GM12878 (cell line): ENCODE data around the gene KLK3. TPM values are rescaled to one million over a fixed set of nuclear protein-coding genes. Genes with fewer than 3 reads are reported as not detected.

Experiments
- ATAC-seq: fragments of 200-7000 bp; cut with Tn5 transposase; 3 replicates; pipeline ENCODE4 v1.9.1; 2020; ENCODE audit warnings: mild to moderate bottlenecking, moderate library complexity
- BruUV-seq: library from RNA; stranded (reverse); fragments of 400-500 nt; replicated peaks from 2 replicates; lab custom pipeline; 2021; lab: Mats Ljungman, UMichigan
- CTCF ChIA-PET: fragments of 300-600 bp; sonication (Branson Sonifier 250); formaldehyde crosslinking; extraction: SDS; loops from one replicate; lab custom pipeline; 2021; ENCODE audit warnings: inconsistent platforms; lab: Yijun Ruan, JAX
- POLR2A ChIA-PET: fragments of 350-600 bp; formaldehyde crosslinking; extraction: SDS; loops from one replicate; lab custom pipeline; 2021; ENCODE audit warnings: inconsistent platforms; lab: Charles Lee
- RAD21 ChIA-PET: fragments of 300-600 bp; sonication (Branson Sonifier 250); formaldehyde crosslinking; loops from one replicate; lab custom pipeline; 2023; ENCODE audit warnings: antibody characterized with exemption; ENCODE audit not compliant: unreplicated experiment; lab: Charles Lee
- SMC1A ChIA-PET: fragments of 300-600 bp; sonication (Branson Sonifier 250); formaldehyde crosslinking; loops from one replicate; lab custom pipeline; 2023; ENCODE audit not compliant: unreplicated experiment, uncharacterized antibody; lab: Charles Lee
- DNase-seq: peaks from one replicate; pipeline ENCODE4 v3.0.0-alpha.2; 2011; ENCODE audit warnings: low read depth, low spot score
- FAIRE-seq: peaks from 3 replicates; lab custom pipeline; 2011; peaks lifted over from hg19 to GRCh38; lab: Jason Lieb, UNC
- H2AFZ ChIP-seq: 2 replicates; pipeline ENCODE4 v1.6.0; 2011; ENCODE audit warnings: low read depth, low read length, control low read depth; ENCODE audit not compliant: control insufficient read depth
- H3K27ac ChIP-seq: 2 replicates; pipeline ENCODE4 v1.5.1; 2011; ENCODE audit warnings: control low read depth; ENCODE audit not compliant: control insufficient read depth, insufficient read depth
- H3K27me3 ChIP-seq, 2 experiments: replicated peaks in 1 of 2; 2 replicates each; pipeline versions ENCODE4 v1.6.0 to v1.6.1; 2011; ENCODE audit warnings: low read length in 1 of 2; ENCODE audit not compliant: control insufficient read depth in 2 of 2, insufficient read depth in 2 of 2
- H3K36me3 ChIP-seq, 2 experiments: 2 replicates each; pipeline ENCODE4 v1.5.1; 2011; ENCODE audit warnings: low read length in 1 of 2; ENCODE audit not compliant: control insufficient read depth in 2 of 2, insufficient read depth in 2 of 2
- H3K4me1 ChIP-seq: 2 replicates; pipeline ENCODE4 v1.6.1; 2011; ENCODE audit warnings: mild to moderate bottlenecking, low read length, moderate library complexity, mixed read lengths; ENCODE audit not compliant: control insufficient read depth, insufficient read depth
- H3K4me2 ChIP-seq: 2 replicates; pipeline ENCODE4 v1.6.0; 2011; ENCODE audit warnings: control low read depth; ENCODE audit not compliant: control insufficient read depth, insufficient read depth
- H3K4me3 ChIP-seq: fragments of 200-600 bp; sonication (generic); 2 replicates; pipeline ENCODE4 v1.5.1; 2016
- H3K79me2 ChIP-seq: 2 replicates; pipeline ENCODE4 v1.6.0; 2011; ENCODE audit warnings: low read length; ENCODE audit not compliant: control insufficient read depth, insufficient read depth
- H3K9ac ChIP-seq: 2 replicates; pipeline ENCODE4 v1.8.0; 2011; ENCODE audit warnings: low read length, control low read depth, mixed read lengths; ENCODE audit not compliant: control insufficient read depth, insufficient read depth
- H3K9me3 ChIP-seq: replicated peaks from 3 replicates; pipeline ENCODE4 v1.5.1; 2011; ENCODE audit warnings: mild to moderate bottlenecking, low read length; ENCODE audit not compliant: control insufficient read depth, insufficient read depth
- H4K20me1 ChIP-seq: 2 replicates; pipeline ENCODE4 v1.6.0; 2011; ENCODE audit not compliant: control insufficient read depth, insufficient read depth
- CBFB ChIP-seq: IDR thresholded peaks from 2 replicates; pipeline ENCODE4 v1.6.1; 2016; ENCODE audit warnings: antibody characterized with exemption, low read depth
- IKZF1 ChIP-seq: fragments of 450-650 bp; conservative IDR thresholded peaks from 2 replicates; pipeline ENCODE4 v1.6.1; 2017; ENCODE audit warnings: antibody characterized with exemption, mild to moderate bottlenecking
- LARP7 ChIP-seq: fragments of 450-650 bp; IDR thresholded peaks from 2 replicates; pipeline ENCODE4 v1.6.1; 2017; ENCODE audit warnings: mild to moderate bottlenecking
- NR2F1 ChIP-seq: fragments of 450-650 bp; conservative IDR thresholded peaks from 2 replicates; pipeline ENCODE4 v1.6.1; 2017; ENCODE audit warnings: mild to moderate bottlenecking
- PKNOX1 ChIP-seq: fragments of 450-650 bp; IDR thresholded peaks from 2 replicates; pipeline ENCODE4 v1.6.1; 2016; ENCODE audit warnings: mild to moderate bottlenecking
- RB1 ChIP-seq: fragments of 450-650 bp; formaldehyde crosslinking; IDR thresholded peaks from 2 replicates; pipeline ENCODE4 v1.6.1; 2017; ENCODE audit warnings: mild to moderate bottlenecking, borderline replicate concordance
- SMC3 ChIP-seq: IDR thresholded peaks from 2 replicates; pipeline ENCODE4 v1.6.1; 2011; ENCODE audit warnings: low read length, improper control_type of control experiment, borderline replicate concordance
- WGBS: methylation state at CpG from one replicate; pipeline ENCODE4 v1.1.6; 2016; ENCODE audit warnings: low lambda C conversion rate; ENCODE audit not compliant: insufficient replicate concordance, insufficient coverage; ENCODE audit errors: missing lambda C conversion rate; 5-methylcytosine and 5-hydroxymethylcytosine counted together
- in situ Hi-C: fragments of 300-500 bp; cut with MboI; formaldehyde crosslinking; loops from 9 replicates; pipeline ENCODE4 v1.14.3; 2018; ENCODE audit warnings: mixed read lengths
- intact Hi-C: fragments of 100-400 bp; cut with micrococcal nuclease; formaldehyde crosslinking; loops from one replicate; pipeline ENCODE4 v1.14.2; 2022; ENCODE audit not compliant: unreplicated experiment
- polyA plus RNA-seq, 11 experiments: library from polyadenylated mRNA; depleted of rRNA in 4 of 11; unstranded in 6 of 11; stranded (reverse) in 5 of 11; fragments of >200 nt; fragmentation: Nextera tagmentation in 4 of 11; fragmentation: Illumina TruSeq in 1 of 11; extraction: Ambion mirVana in 4 of 11; extraction: Trizol in 1 of 11; gene quantifications; 1 replicate in 1 of 11; 2 replicates in 10 of 11; pipeline versions ENCODE4 v1.2.1 to v1.2.3, GENCODE V29; 2011 to 2016; ENCODE audit warnings: inconsistent platforms in 2 of 11, missing spikeins in 2 of 11, low read depth in 1 of 11
- total RNA-seq, 4 experiments: library from RNA; depleted of rRNA in 3 of 4; stranded (reverse); fragments of >200 nt in 3 of 4; fragmentation: Illumina TruSeq in 1 of 4; extraction: Trizol in 1 of 4; gene quantifications; 2 replicates each; pipeline versions ENCODE4 v1.2.1 to v1.2.3, GENCODE V29; 2013 to 2021
- TF ChIP-seq, protein P1 (sequence below): fragments of 450-650 bp; IDR thresholded peaks from 2 replicates; pipeline ENCODE4 v1.6.1; 2017; ENCODE audit warnings: mild to moderate bottlenecking, moderate library complexity
- TF ChIP-seq, protein P2 (sequence below): fragments of 450-650 bp; IDR thresholded peaks from 2 replicates; pipeline ENCODE4 v1.6.1; 2017; ENCODE audit warnings: low read depth, mild to moderate bottlenecking, moderate library complexity
- TF ChIP-seq, protein P3 (sequence below), 3 experiments: IDR thresholded peaks in 2 of 3; conservative IDR thresholded peaks in 1 of 3; 2 replicates each; pipeline ENCODE4 v1.5.1; 2011; ENCODE audit warnings: low read depth in 3 of 3, low read length in 3 of 3, mild to moderate bottlenecking in 3 of 3, control low read depth in 2 of 3, moderate library complexity in 2 of 3, inconsistent platforms in 1 of 3, mixed read lengths in 1 of 3; ENCODE audit not compliant: control insufficient read depth in 2 of 3, insufficient read depth in 1 of 3; ENCODE audit errors: extremely low read depth in 1 of 3

Gene KLK3
- total and polyA plus RNA-seq, 10 of the 15 experiments (the other 5 are each of a cell fraction or from before 2014, with no cell fraction given): 0.31 TPM; not detected in 9

DNA sequence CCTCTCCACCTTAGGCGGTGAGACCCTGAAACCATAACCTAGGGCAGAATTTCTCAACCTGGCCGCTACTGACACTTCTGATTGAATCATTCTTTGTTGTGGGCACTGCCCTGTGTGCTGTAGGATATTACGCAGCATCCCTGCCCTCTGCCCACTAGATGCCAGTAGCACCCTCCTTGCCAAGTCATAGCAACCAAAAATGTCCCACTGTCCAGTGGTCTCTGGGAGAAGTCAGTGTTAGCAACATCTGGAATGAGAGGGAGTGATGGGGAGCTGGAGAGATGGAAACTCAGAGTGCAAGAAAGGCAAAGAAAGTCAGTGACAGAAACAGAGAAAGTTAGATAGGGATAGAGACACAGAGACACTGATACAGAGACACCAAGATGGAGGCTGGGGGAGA lies 42.9 kb downstream of the KLK3 start:
- Histone ChIP-seq H3K36me3 (no peaks in the 10 kb centered on the region), H3K9ac (peak overlapping the region; percentile 3; the same call in 1 of the 2 replicates), H3K27me3 (no peaks in the 10 kb centered on the region), H3K9me3 (peaks cover 6% of the 10 kb centered on the region; the same call in 1 of the 3 replicates), H3K79me2 (no peaks in the 10 kb centered on the region), H3K27ac (peak overlapping the region; percentile 76), H3K4me2 (peak overlapping the region; percentile 39), H2AFZ (no peak overlapping the region; the same call in 1 of the 2 replicates), H3K4me1 (peaks cover 21% of the 10 kb centered on the region), H3K4me3 (no peak overlapping the region), H4K20me1 (no peaks in the 10 kb centered on the region)
- DNase-seq (no peak), FAIRE-seq (no peak), ATAC-seq (peak; percentile 63)
- POLR2A ChIA-PET: interaction anchor here (1.5 to 2.0 kb wide), 4 partner anchors 9 to 80 kb away, joined by 4 to 13 read pairs (median 6); no protein-coding TSS in a partner anchor
- WGBS: 8% methylated on average over 3 of the region's 3 CpGs
- RAD21 ChIA-PET: interaction anchor here (1.0 to 3.8 kb wide), 6 partner anchors 8 to 80 kb away, joined by 3 to 19 read pairs (median 3); no protein-coding TSS in a partner anchor
- CTCF ChIA-PET: interaction anchor here (0.6 to 4.0 kb wide), 9 partner anchors 8 to 442 kb away, joined by 3 to 33 read pairs (median 5); no protein-coding TSS in a partner anchor
- intact Hi-C loops: loop anchor here (2.0 to 10.0 kb wide), 4 partner anchors 60 to 543 kb away; no protein-coding TSS in a partner anchor
- in situ Hi-C loops: loop anchor here (10.0 kb wide), 1 partner anchor 543 kb away; no protein-coding TSS in a partner anchor
- no TSS peak for BruUV-seq
- SMC1A ChIA-PET: interaction anchor here (0.7 to 4.7 kb wide), 5 partner anchors 8 to 103 kb away, joined by 3 to 28 read pairs (median 7); no protein-coding TSS in a partner anchor
- TF ChIP-seq IKZF1: peak; percentile 0; the same call in 1 of the 2 replicates
- TF ChIP-seq LARP7: peak; percentile 11; the same call in 1 of the 2 replicates
- peak; percentile 6; the same call in 1 of the 2 replicates for TF ChIP-seq SMC3
- TF ChIP-seq NR2F1: 0 out of 2 replicates have a peak, but pooled peaks have one; percentile 8
- TF ChIP-seq PKNOX1: peak; percentile 46; the same call in 1 of the 2 replicates
- TF ChIP-seq, protein P1, sequence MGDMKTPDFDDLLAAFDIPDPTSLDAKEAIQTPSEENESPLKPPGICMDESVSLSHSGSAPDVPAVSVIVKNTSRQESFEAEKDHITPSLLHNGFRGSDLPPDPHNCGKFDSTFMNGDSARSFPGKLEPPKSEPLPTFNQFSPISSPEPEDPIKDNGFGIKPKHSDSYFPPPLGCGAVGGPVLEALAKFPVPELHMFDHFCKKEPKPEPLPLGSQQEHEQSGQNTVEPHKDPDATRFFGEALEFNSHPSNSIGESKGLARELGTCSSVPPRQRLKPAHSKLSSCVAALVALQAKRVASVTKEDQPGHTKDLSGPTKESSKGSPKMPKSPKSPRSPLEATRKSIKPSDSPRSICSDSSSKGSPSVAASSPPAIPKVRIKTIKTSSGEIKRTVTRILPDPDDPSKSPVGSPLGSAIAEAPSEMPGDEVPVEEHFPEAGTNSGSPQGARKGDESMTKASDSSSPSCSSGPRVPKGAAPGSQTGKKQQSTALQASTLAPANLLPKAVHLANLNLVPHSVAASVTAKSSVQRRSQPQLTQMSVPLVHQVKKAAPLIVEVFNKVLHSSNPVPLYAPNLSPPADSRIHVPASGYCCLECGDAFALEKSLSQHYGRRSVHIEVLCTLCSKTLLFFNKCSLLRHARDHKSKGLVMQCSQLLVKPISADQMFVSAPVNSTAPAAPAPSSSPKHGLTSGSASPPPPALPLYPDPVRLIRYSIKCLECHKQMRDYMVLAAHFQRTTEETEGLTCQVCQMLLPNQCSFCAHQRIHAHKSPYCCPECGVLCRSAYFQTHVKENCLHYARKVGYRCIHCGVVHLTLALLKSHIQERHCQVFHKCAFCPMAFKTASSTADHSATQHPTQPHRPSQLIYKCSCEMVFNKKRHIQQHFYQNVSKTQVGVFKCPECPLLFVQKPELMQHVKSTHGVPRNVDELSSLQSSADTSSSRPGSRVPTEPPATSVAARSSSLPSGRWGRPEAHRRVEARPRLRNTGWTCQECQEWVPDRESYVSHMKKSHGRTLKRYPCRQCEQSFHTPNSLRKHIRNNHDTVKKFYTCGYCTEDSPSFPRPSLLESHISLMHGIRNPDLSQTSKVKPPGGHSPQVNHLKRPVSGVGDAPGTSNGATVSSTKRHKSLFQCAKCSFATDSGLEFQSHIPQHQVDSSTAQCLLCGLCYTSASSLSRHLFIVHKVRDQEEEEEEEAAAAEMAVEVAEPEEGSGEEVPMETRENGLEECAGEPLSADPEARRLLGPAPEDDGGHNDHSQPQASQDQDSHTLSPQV: 0 out of 2 replicates have a peak, but pooled peaks have one; percentile 62
- TF ChIP-seq CBFB: 0 out of 2 replicates have a peak, but pooled peaks have one; percentile 1
- TF ChIP-seq, protein P2, sequence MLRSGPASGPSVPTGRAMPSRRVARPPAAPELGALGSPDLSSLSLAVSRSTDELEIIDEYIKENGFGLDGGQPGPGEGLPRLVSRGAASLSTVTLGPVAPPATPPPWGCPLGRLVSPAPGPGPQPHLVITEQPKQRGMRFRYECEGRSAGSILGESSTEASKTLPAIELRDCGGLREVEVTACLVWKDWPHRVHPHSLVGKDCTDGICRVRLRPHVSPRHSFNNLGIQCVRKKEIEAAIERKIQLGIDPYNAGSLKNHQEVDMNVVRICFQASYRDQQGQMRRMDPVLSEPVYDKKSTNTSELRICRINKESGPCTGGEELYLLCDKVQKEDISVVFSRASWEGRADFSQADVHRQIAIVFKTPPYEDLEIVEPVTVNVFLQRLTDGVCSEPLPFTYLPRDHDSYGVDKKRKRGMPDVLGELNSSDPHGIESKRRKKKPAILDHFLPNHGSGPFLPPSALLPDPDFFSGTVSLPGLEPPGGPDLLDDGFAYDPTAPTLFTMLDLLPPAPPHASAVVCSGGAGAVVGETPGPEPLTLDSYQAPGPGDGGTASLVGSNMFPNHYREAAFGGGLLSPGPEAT: peak; percentile 44; the same call in 1 of the 2 replicates
- 0 out of 2 replicates have a peak, but pooled peaks have one; percentile 29 for TF ChIP-seq RB1
- TF ChIP-seq, protein P3, sequence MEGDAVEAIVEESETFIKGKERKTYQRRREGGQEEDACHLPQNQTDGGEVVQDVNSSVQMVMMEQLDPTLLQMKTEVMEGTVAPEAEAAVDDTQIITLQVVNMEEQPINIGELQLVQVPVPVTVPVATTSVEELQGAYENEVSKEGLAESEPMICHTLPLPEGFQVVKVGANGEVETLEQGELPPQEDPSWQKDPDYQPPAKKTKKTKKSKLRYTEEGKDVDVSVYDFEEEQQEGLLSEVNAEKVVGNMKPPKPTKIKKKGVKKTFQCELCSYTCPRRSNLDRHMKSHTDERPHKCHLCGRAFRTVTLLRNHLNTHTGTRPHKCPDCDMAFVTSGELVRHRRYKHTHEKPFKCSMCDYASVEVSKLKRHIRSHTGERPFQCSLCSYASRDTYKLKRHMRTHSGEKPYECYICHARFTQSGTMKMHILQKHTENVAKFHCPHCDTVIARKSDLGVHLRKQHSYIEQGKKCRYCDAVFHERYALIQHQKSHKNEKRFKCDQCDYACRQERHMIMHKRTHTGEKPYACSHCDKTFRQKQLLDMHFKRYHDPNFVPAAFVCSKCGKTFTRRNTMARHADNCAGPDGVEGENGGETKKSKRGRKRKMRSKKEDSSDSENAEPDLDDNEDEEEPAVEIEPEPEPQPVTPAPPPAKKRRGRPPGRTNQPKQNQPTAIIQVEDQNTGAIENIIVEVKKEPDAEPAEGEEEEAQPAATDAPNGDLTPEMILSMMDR (IDR thresholded peaks at IDR 0.05 in 2 of 3, conservative IDR thresholded peaks at IDR 0.05 in 1 of 3; ENCODE audit: control insufficient read depth in 2 of 3, extremely low read depth in 1 of 3, insufficient read depth in 1 of 3, low read depth in 3 of 3, low read length in 3 of 3): peak; percentile 9 to 46 (median 35); a peak in 3 of 6 replicates
